ENCODE data around the gene STXBP5.
"Not testable (repeated sequence)": the region's sequence is repeated elsewhere in the genome, so short reads cannot be mapped to it uniquely, and the experiment has no call there.

Gene STXBP5

GRCh38 chr6:147372806-147373205 is 168.6 kb downstream of the STXBP5 start:
- Histone ChIP-seq H3K4me1 (ENCODE audit: low read length) (no peaks in the 10 kb centered on the region), H3K4me3 (ENCODE audit: low read length) (no peak overlapping the region), H3F3A (ENCODE audit: insufficient read depth, low read length) (no peaks in the 10 kb centered on the region), H3K79me2 (ENCODE audit: low read length) (no peaks in the 10 kb centered on the region), H3K27ac (ENCODE audit: low read length) (no peak overlapping the region), H3K9ac (ENCODE audit: low read length) (no peak overlapping the region), H3K36me3 (replicated peaks; ENCODE audit: insufficient read depth, low read length) (no peaks in the 10 kb centered on the region), H3K27me3 (replicated peaks; ENCODE audit: insufficient read depth, low read length) (no peaks in the 10 kb centered on the region), H3K9me3 (replicated peaks; ENCODE audit: insufficient read depth, low read length) (no peaks in the 10 kb centered on the region), H2AFZ (ENCODE audit: low read length) (no peak overlapping the region), H3K4me2 (ENCODE audit: low read depth, low read length) (no peak overlapping the region), H4K20me1 (ENCODE audit: insufficient read depth, low read length) (no peaks in the 10 kb centered on the region), H3K9me2 (replicated peaks; ENCODE audit: insufficient read depth, low read length) (no peaks in the 10 kb centered on the region)
- TF ChIP-seq EZH2phosphoT487 (IDR thresholded peaks at IDR 0.05; ENCODE audit: low read length) (no peak), EZH2 (optimal IDR thresholded peaks at IDR 0.05; ENCODE audit: low read depth, low read length) (no peak), CTCF (IDR thresholded peaks at IDR 0.05; ENCODE audit: low read length) (no peak)
- no peak for DNase-seq

- Histone ChIP-seq H3F3A (ENCODE audit: insufficient read depth, low read length) (no peaks in the 10 kb centered on the region), H3K4me2 (ENCODE audit: low read depth, low read length) (no peak overlapping the region), H3K9me2 (replicated peaks; ENCODE audit: insufficient read depth, low read length) (no peaks in the 10 kb centered on the region), H3K27ac (ENCODE audit: low read length) (no peak overlapping the region), H3K4me3 (ENCODE audit: low read length) (no peak overlapping the region), H3K27me3 (replicated peaks; ENCODE audit: insufficient read depth, low read length) (no peaks in the 10 kb centered on the region), H3K36me3 (replicated peaks; ENCODE audit: insufficient read depth, low read length) (no peaks in the 10 kb centered on the region), H3K4me1 (ENCODE audit: low read length) (0 out of 2 replicates have a peak, but pooled peaks cover 2% of the 10 kb centered on the region), H4K20me1 (ENCODE audit: insufficient read depth, low read length) (no peaks in the 10 kb centered on the region), H3K9me3 (replicated peaks; ENCODE audit: insufficient read depth, low read length) (no peaks in the 10 kb centered on the region), H3K9ac (ENCODE audit: low read length) (no peak overlapping the region), H2AFZ (ENCODE audit: low read length) (no peak overlapping the region), H3K79me2 (ENCODE audit: low read length) (no peaks in the 10 kb centered on the region)
- DNase-seq, result no peak
- TF ChIP-seq EZH2 (optimal IDR thresholded peaks at IDR 0.05; ENCODE audit: low read depth, low read length), result no peak
- no peak for TF ChIP-seq CTCF (IDR thresholded peaks at IDR 0.05; ENCODE audit: low read length)
- no peak for TF ChIP-seq EZH2phosphoT487 (IDR thresholded peaks at IDR 0.05; ENCODE audit: low read length)
Observed at GRCh38 chr6:147378819-147379218, 174.6 kb downstream of the STXBP5 start.

- not testable (repeated sequence) for H3K36me3 ChIP-seq (replicated peaks; ENCODE audit: insufficient read depth, low read length); H3K27ac ChIP-seq (ENCODE audit: low read length); H3F3A ChIP-seq (ENCODE audit: insufficient read depth, low read length); H3K9ac ChIP-seq (ENCODE audit: low read length); H3K4me1 ChIP-seq (ENCODE audit: low read length); H2AFZ ChIP-seq (ENCODE audit: low read length); H3K79me2 ChIP-seq (ENCODE audit: low read length); H3K4me3 ChIP-seq (ENCODE audit: low read length); H3K9me2 ChIP-seq (replicated peaks; ENCODE audit: insufficient read depth, low read length); DNase-seq; H3K4me2 ChIP-seq (ENCODE audit: low read depth, low read length); H3K27me3 ChIP-seq (replicated peaks; ENCODE audit: insufficient read depth, low read length); H4K20me1 ChIP-seq (ENCODE audit: insufficient read depth, low read length); H3K9me3 ChIP-seq (replicated peaks; ENCODE audit: insufficient read depth, low read length)
Observed at GRCh38 chr6:147380841-147381240, 176.6 kb downstream of the STXBP5 start.

GRCh38 chr6:147381712-147382111 is 177.5 kb downstream of the STXBP5 start:
- Histone ChIP-seq H2AFZ (ENCODE audit: low read length) (no peak overlapping the region), H3F3A (ENCODE audit: insufficient read depth, low read length) (no peaks in the 10 kb centered on the region), H3K4me3 (ENCODE audit: low read length) (no peak overlapping the region), H3K9me3 (replicated peaks; ENCODE audit: insufficient read depth, low read length) (no peaks in the 10 kb centered on the region), H3K27ac (ENCODE audit: low read length) (no peak overlapping the region), H3K4me2 (ENCODE audit: low read depth, low read length) (no peak overlapping the region), H4K20me1 (ENCODE audit: insufficient read depth, low read length) (no peaks in the 10 kb centered on the region), H3K4me1 (ENCODE audit: low read length) (0 out of 2 replicates have a peak, but pooled peaks cover 5% of the 10 kb centered on the region), H3K9ac (ENCODE audit: low read length) (no peak overlapping the region), H3K9me2 (replicated peaks; ENCODE audit: insufficient read depth, low read length) (no peaks in the 10 kb centered on the region), H3K36me3 (replicated peaks; ENCODE audit: insufficient read depth, low read length) (no peaks in the 10 kb centered on the region), H3K79me2 (ENCODE audit: low read length) (no peaks in the 10 kb centered on the region), H3K27me3 (replicated peaks; ENCODE audit: insufficient read depth, low read length) (no peaks in the 10 kb centered on the region)
- DNase-seq, result no peak
- TF ChIP-seq CTCF (IDR thresholded peaks at IDR 0.05; ENCODE audit: low read length) (no peak), EZH2phosphoT487 (IDR thresholded peaks at IDR 0.05; ENCODE audit: low read length) (no peak), EZH2 (optimal IDR thresholded peaks at IDR 0.05; ENCODE audit: low read depth, low read length) (no peak)

Measured in MM.1S (cell line).